ENCODE measurements around the gene S100A3. TPM values are rescaled to one million over a fixed set of nuclear protein-coding genes. Genes with fewer than 3 reads are reported as not detected.

The S100A3 gene
- total and polyA plus RNA-seq, 2 of the 8 experiments (the other 6 are each of a cell fraction or from before 2014, with no cell fraction given): 0.26 to 0.47 TPM

- H2AFZ ChIP-seq (ENCODE audit: low read length): no peak overlapping the region
- H2BK12ac ChIP-seq (ENCODE audit: low read depth, low read length): no peak overlapping the region
- FAIRE-seq (no peak), DNase-seq (ENCODE audit: low read depth in 1 of 2, low spot score in 2 of 2) (no peak)
- H3K9ac ChIP-seq (replicated peaks in 1 of 4; ENCODE audit: extremely low read depth in 1 of 4, low read depth in 3 of 4, low read length in 3 of 4): no peak overlapping the region
- H3K56ac ChIP-seq (replicated peaks; ENCODE audit: insufficient read length, low read depth, low read length): no peak overlapping the region
- H4K20me1 ChIP-seq (replicated peaks in 1 of 2; ENCODE audit: control insufficient read depth in 1 of 2, insufficient read depth in 2 of 2, low read length in 2 of 2): no peaks in the 10 kb centered on the region
- H3K27me3 ChIP-seq (replicated peaks in 1 of 4; ENCODE audit: control insufficient read depth in 3 of 4, extremely low read depth in 1 of 4, insufficient read depth in 3 of 4, low read length in 3 of 4): no peaks in the 10 kb centered on the region
- no peak overlapping the region for H3K4ac ChIP-seq (replicated peaks; ENCODE audit: insufficient read length, low read depth, low read length)
- H2BK20ac ChIP-seq (ENCODE audit: low read length): no peak overlapping the region
- H3K27ac ChIP-seq (ENCODE audit: low read depth, low read length): no peak overlapping the region
- H3K36me3 ChIP-seq (ENCODE audit: control insufficient read depth in 2 of 4, insufficient read depth in 4 of 4, low read length in 3 of 4): no peaks in the 10 kb centered on the region
- WGBS, 2 experiments (ENCODE audit: extremely low coverage in 1 of 2, insufficient coverage in 1 of 2, insufficient read length in 1 of 2, insufficient replicate concordance in 2 of 2, low coverage in 1 of 2, low lambda C conversion rate in 2 of 2, missing lambda C conversion rate in 1 of 2): 80% methylated on average over 4 of the region's 4 CpGs; no CpG with 5 or more reads in 1 of the 2 experiments
- H3K4me1 ChIP-seq (replicated peaks in 1 of 4; ENCODE audit: control insufficient read depth in 3 of 4, insufficient read depth in 4 of 4, low read length in 3 of 4): peaks cover 0 to 3% (median 0%) of the 10 kb centered on the region in 4 experiments; a peak in 2 of 7 replicates
- H3K14ac ChIP-seq (ENCODE audit: insufficient read length): no peak overlapping the region
- no peaks in the 10 kb centered on the region for H3K79me1 ChIP-seq (ENCODE audit: low read depth, low read length)
- H3K18ac ChIP-seq (ENCODE audit: extremely low read depth, low read length): no peak overlapping the region
- POLR2A ChIA-PET (ENCODE audit: partially characterized antibody): interaction anchor here (1.1 to 3.6 kb wide), 3 partner anchors 9 to 50 kb away, joined by 4 to 20 read pairs (median 5); partner anchors contain the start of genes S100A13 and S100A16
- no peak overlapping the region for H4K5ac ChIP-seq (ENCODE audit: insufficient read length, low read depth, low read length)
- H3K4me2 ChIP-seq (ENCODE audit: insufficient read depth in 1 of 2, low read depth in 2 of 2, low read length in 2 of 2): no peak overlapping the region
- CTCF ChIA-PET (ENCODE audit: partially characterized antibody): interaction anchor here (0.6 to 4.2 kb wide), 12 partner anchors 8 to 223 kb away, joined by 3 to 64 read pairs (median 6); partner anchors contain the start of genes S100A1, S100A13, S100A14 and S100A16
- H2BK15ac ChIP-seq (ENCODE audit: low read length): no peak overlapping the region
- H4K8ac ChIP-seq (ENCODE audit: extremely low read depth, insufficient read depth, low read length): no peak overlapping the region
- no peaks in the 10 kb centered on the region for H3K79me2 ChIP-seq (ENCODE audit: control insufficient read depth in 1 of 2, insufficient read depth in 2 of 2, low read length in 2 of 2)
- H3K23ac ChIP-seq (ENCODE audit: insufficient read length): no peak overlapping the region
- H4K91ac ChIP-seq (replicated peaks; ENCODE audit: insufficient read length, low read length): no peak overlapping the region
- H3K9me3 ChIP-seq (ENCODE audit: insufficient read depth in 2 of 2, low read depth in 1 of 2, low read length in 1 of 2): peaks cover 0 to 10% of the 10 kb centered on the region in 2 experiments; a peak in 1 of 4 replicates
- H3K23me2 ChIP-seq (ENCODE audit: low read depth, low read length): no peaks in the 10 kb centered on the region; the same call in 1 of the 2 replicates
- no peak overlapping the region for H2BK120ac ChIP-seq (replicated peaks; ENCODE audit: low read depth, low read length)
- no peak overlapping the region for H2BK5ac ChIP-seq (ENCODE audit: low read depth, low read length)
- no peak overlapping the region for H2AK5ac ChIP-seq (ENCODE audit: low read depth, low read length)
- no peak overlapping the region for H3K4me3 ChIP-seq (ENCODE audit: extremely low read depth in 1 of 4, insufficient read depth in 2 of 4, low read depth in 3 of 4, low read length in 4 of 4)
- TF ChIP-seq SIN3A (conservative IDR thresholded peaks at IDR 0.05 in 1 of 2, IDR thresholded peaks at IDR 0.05 in 1 of 2; ENCODE audit: low read depth in 1 of 2, low read length in 2 of 2) (no peak), TBP (IDR thresholded peaks at IDR 0.05; ENCODE audit: low read depth, low read length) (no peak), SP2 (IDR thresholded peaks at IDR 0.05; ENCODE audit: low read length) (no peak), YY1 (IDR thresholded peaks at IDR 0.05; ENCODE audit: low read depth, low read length) (no peak), KDM1A (IDR thresholded peaks at IDR 0.05; ENCODE audit: borderline replicate concordance, low read length) (no peak), JUND (IDR thresholded peaks at IDR 0.05; ENCODE audit: low read length) (no peak)
Measured at GRCh38 chr1:153577138-153577537, 28.1 kb upstream of the S100A3 start.

Measured in H1 (cell line).